Panc1 (cell line): Measurements from ENCODE around the gene SMIM20.

Experiments
- POLR2AphosphoS5 ChIP-seq: IDR thresholded peaks from 2 replicates; pipeline ENCODE4 v1.6.1; 2012; ENCODE audit warnings: mild to moderate bottlenecking, low read depth, low read length, moderate library complexity
- TCF7L2 ChIP-seq: IDR thresholded peaks from 2 replicates; pipeline ENCODE4 v1.6.1; 2011; ENCODE audit warnings: mild to moderate bottlenecking, low read depth, low read length, inconsistent platforms
- TF ChIP-seq, protein P1 (sequence below), 2 experiments: IDR thresholded peaks; 2 replicates each; pipeline ENCODE4 v1.6.1; 2011 to 2012; ENCODE audit warnings: low read depth in 2 of 2, control low read depth in 1 of 2, low read length in 1 of 2, mild to moderate bottlenecking in 1 of 2, moderate library complexity in 1 of 2; ENCODE audit not compliant: insufficient read depth in 1 of 2
- TF ChIP-seq, protein P2 (sequence below): fragments of 450-650 bp; IDR thresholded peaks from 2 replicates; pipeline ENCODE4 v1.5.1; 2017; ENCODE audit warnings: mild to moderate bottlenecking

DNA sequence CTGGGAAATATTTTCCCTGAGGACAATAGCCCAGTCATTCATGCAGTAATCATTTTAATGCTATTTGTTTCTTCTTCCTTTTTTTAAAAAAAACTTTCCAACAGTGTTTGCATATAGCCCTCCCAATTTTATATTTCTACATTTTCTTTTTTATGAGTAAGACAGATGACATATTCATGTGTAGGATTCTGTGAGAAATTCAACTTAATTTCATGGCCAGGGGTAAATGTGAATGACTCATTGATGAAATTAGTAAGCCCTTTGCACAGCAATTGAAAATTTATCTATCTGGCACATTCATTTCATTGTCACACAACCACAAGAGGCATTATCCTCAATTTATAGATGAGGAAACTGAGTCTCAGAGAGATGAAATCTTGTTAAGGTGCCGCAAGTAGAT lies 13.7 kb upstream of the SMIM20 start:
- TF ChIP-seq, protein P1, sequence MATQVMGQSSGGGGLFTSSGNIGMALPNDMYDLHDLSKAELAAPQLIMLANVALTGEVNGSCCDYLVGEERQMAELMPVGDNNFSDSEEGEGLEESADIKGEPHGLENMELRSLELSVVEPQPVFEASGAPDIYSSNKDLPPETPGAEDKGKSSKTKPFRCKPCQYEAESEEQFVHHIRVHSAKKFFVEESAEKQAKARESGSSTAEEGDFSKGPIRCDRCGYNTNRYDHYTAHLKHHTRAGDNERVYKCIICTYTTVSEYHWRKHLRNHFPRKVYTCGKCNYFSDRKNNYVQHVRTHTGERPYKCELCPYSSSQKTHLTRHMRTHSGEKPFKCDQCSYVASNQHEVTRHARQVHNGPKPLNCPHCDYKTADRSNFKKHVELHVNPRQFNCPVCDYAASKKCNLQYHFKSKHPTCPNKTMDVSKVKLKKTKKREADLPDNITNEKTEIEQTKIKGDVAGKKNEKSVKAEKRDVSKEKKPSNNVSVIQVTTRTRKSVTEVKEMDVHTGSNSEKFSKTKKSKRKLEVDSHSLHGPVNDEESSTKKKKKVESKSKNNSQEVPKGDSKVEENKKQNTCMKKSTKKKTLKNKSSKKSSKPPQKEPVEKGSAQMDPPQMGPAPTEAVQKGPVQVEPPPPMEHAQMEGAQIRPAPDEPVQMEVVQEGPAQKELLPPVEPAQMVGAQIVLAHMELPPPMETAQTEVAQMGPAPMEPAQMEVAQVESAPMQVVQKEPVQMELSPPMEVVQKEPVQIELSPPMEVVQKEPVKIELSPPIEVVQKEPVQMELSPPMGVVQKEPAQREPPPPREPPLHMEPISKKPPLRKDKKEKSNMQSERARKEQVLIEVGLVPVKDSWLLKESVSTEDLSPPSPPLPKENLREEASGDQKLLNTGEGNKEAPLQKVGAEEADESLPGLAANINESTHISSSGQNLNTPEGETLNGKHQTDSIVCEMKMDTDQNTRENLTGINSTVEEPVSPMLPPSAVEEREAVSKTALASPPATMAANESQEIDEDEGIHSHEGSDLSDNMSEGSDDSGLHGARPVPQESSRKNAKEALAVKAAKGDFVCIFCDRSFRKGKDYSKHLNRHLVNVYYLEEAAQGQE (IDR thresholded peaks at IDR 0.05; ENCODE audit: insufficient read depth in 1 of 2, low read depth in 2 of 2, low read length in 1 of 2), result no peak
- no peak for TF ChIP-seq POLR2AphosphoS5
- TF ChIP-seq, protein P2, sequence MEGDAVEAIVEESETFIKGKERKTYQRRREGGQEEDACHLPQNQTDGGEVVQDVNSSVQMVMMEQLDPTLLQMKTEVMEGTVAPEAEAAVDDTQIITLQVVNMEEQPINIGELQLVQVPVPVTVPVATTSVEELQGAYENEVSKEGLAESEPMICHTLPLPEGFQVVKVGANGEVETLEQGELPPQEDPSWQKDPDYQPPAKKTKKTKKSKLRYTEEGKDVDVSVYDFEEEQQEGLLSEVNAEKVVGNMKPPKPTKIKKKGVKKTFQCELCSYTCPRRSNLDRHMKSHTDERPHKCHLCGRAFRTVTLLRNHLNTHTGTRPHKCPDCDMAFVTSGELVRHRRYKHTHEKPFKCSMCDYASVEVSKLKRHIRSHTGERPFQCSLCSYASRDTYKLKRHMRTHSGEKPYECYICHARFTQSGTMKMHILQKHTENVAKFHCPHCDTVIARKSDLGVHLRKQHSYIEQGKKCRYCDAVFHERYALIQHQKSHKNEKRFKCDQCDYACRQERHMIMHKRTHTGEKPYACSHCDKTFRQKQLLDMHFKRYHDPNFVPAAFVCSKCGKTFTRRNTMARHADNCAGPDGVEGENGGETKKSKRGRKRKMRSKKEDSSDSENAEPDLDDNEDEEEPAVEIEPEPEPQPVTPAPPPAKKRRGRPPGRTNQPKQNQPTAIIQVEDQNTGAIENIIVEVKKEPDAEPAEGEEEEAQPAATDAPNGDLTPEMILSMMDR, result no peak
- no peak for TF ChIP-seq TCF7L2
